GM23338 (cell line): ENCODE results near the gene HTR3B. TPM values are rescaled to one million over a fixed set of nuclear protein-coding genes. Genes with fewer than 3 reads are reported as not detected.

Source experiments
- ATAC-seq: fragments of 200-7000 bp; cut with Tn5 transposase; 3 replicates; pipeline ENCODE4 v1.9.1; 2020
- DNase-seq: peaks from one replicate; pipeline ENCODE4 v3.0.0-alpha.2; 2015; ENCODE audit warnings: low spot score
- H2AFZ ChIP-seq: fragments of 200-600 bp; sonication (generic); 2 replicates; pipeline ENCODE4 v1.8.0; 2016; ENCODE audit warnings: antibody characterized with exemption, mild to moderate bottlenecking, moderate library complexity
- H3F3A ChIP-seq: fragments of 200-600 bp; sonication (generic); replicated peaks from 2 replicates; pipeline ENCODE4 v1.8.0; 2017; ENCODE audit warnings: antibody characterized with exemption, mixed run types, low read depth
- H3K27ac ChIP-seq: fragments of 200-600 bp; sonication (generic); 2 replicates; pipeline ENCODE4 v1.6.1; 2016; ENCODE audit warnings: low read depth
- H3K27me3 ChIP-seq: fragments of 200-600 bp; sonication (generic); 2 replicates; pipeline ENCODE4 v1.8.0; 2016; ENCODE audit warnings: mild to moderate bottlenecking, mixed run types, moderate library complexity; ENCODE audit not compliant: insufficient read depth
- H3K36me3 ChIP-seq: fragments of 200-600 bp; sonication (generic); 2 replicates; pipeline ENCODE4 v1.8.0; 2016; ENCODE audit warnings: mild to moderate bottlenecking; ENCODE audit not compliant: insufficient read depth
- H3K4me1 ChIP-seq: fragments of 200-600 bp; sonication (generic); 2 replicates; pipeline ENCODE4 v1.8.0; 2016; ENCODE audit warnings: mild to moderate bottlenecking, moderate library complexity; ENCODE audit not compliant: insufficient read depth
- H3K4me2 ChIP-seq: fragments of 200-600 bp; sonication (generic); 2 replicates; pipeline ENCODE4 v1.7.1; 2017; ENCODE audit warnings: mixed run types
- H3K4me3 ChIP-seq: fragments of 200-600 bp; sonication (generic); 2 replicates; pipeline ENCODE4 v1.6.1; 2016; ENCODE audit warnings: mixed run types
- H3K79me2 ChIP-seq: fragments of 200-600 bp; sonication (generic); replicated peaks from 2 replicates; pipeline ENCODE4 v1.8.0; 2017; ENCODE audit warnings: mild to moderate bottlenecking; ENCODE audit not compliant: insufficient read depth
- H3K9me2 ChIP-seq: fragments of 200-600 bp; sonication (generic); 2 replicates; pipeline ENCODE4 v1.8.0; 2017; ENCODE audit not compliant: insufficient read depth
- H4K20me1 ChIP-seq: fragments of 200-600 bp; sonication (generic); replicated peaks from 2 replicates; pipeline ENCODE4 v1.8.0; 2017; ENCODE audit warnings: mild to moderate bottlenecking; ENCODE audit not compliant: insufficient read depth
- H3K27ac Mint-ChIP-seq: 2 replicates; pipeline ENCODE4 v1.8.0; 2020; ENCODE audit warnings: inconsistent platforms, mild to moderate bottlenecking, moderate library complexity, mixed read lengths
- H3K27me3 Mint-ChIP-seq: 3 replicates; pipeline ENCODE4 v1.8.0; 2022; ENCODE audit warnings: low read depth, mild to moderate bottlenecking, moderate library complexity, mixed read lengths, inconsistent platforms; ENCODE audit not compliant: insufficient read depth, poor library complexity
- H3K36me3 Mint-ChIP-seq: 3 replicates; pipeline ENCODE4 v1.8.0; 2021; ENCODE audit warnings: low read depth, mild to moderate bottlenecking, inconsistent platforms, moderate library complexity, mixed read lengths
- H3K4me1 Mint-ChIP-seq: 3 replicates; pipeline ENCODE4 v1.8.0; 2020; ENCODE audit warnings: mild to moderate bottlenecking, inconsistent platforms, mixed read lengths
- H3K4me3 Mint-ChIP-seq: 3 replicates; pipeline ENCODE4 v1.8.0; 2021; ENCODE audit warnings: moderate library complexity, mild to moderate bottlenecking, inconsistent platforms, mixed read lengths
- H3K9me3 Mint-ChIP-seq: 3 replicates; pipeline ENCODE4 v1.8.0; 2020; ENCODE audit warnings: moderate library complexity, mild to moderate bottlenecking, inconsistent platforms, mixed read lengths
- CREB1 ChIP-seq: fragments of 250-450 bp; sonication (Bioruptor Pico); IDR thresholded peaks from 2 replicates; pipeline ENCODE4 v1.5.0; 2020; ENCODE audit warnings: low read depth, mild to moderate bottlenecking, moderate library complexity
- ETS1 ChIP-seq: IDR thresholded peaks from 2 replicates; pipeline ENCODE4 v1.6.1; 2016; ENCODE audit warnings: antibody characterized with exemption
- EZH2 ChIP-seq: fragments of 200-600 bp; sonication (generic); IDR thresholded peaks from one replicate; pipeline ENCODE4 v1.8.0; 2017; ENCODE audit warnings: antibody characterized with exemption, mild to moderate bottlenecking, low read depth; ENCODE audit not compliant: unreplicated experiment
- EZH2phosphoT487 ChIP-seq: fragments of 200-600 bp; sonication (generic); IDR thresholded peaks from one replicate; pipeline ENCODE4 v1.8.1; 2018; ENCODE audit warnings: antibody characterized with exemption; ENCODE audit not compliant: unreplicated experiment
- JUNB ChIP-seq: IDR thresholded peaks from one replicate; pipeline ENCODE4 v1.6.1; 2016; ENCODE audit warnings: antibody characterized with exemption; ENCODE audit not compliant: unreplicated experiment
- NANOG ChIP-seq: IDR thresholded peaks from 2 replicates; pipeline ENCODE4 v1.6.1; 2016; ENCODE audit warnings: antibody characterized with exemption, borderline replicate concordance
- POLR2AphosphoS5 ChIP-seq: IDR thresholded peaks from 2 replicates; pipeline ENCODE4 v1.6.1; 2016; ENCODE audit warnings: antibody characterized with exemption, low read depth
- STAT1 ChIP-seq: IDR thresholded peaks from one replicate; pipeline ENCODE4 v1.6.1; 2016; ENCODE audit warnings: antibody characterized with exemption; ENCODE audit not compliant: unreplicated experiment
- ZNF114 ChIP-seq: fragments of 250-450 bp; sonication (Bioruptor Pico); IDR thresholded peaks from 2 replicates; pipeline ENCODE4 v1.5.0; 2020; ENCODE audit warnings: mild to moderate bottlenecking, moderate library complexity
- ZNF331 ChIP-seq: fragments of 250-450 bp; sonication (Bioruptor Pico); IDR thresholded peaks from 2 replicates; pipeline ENCODE4 v1.5.0; 2020; ENCODE audit warnings: low read depth, mild to moderate bottlenecking, moderate library complexity
- polyA plus RNA-seq: library from polyadenylated mRNA; unstranded; fragments of >200 nt; fragmentation: Nextera tagmentation; extraction: Ambion mirVana; gene quantifications from 2 replicates; pipeline ENCODE4 v1.2.1, GENCODE V29; 2016
- total RNA-seq: library from RNA; depleted of rRNA; stranded (reverse); fragments of >200 nt; shearing (Covaris generic); gene quantifications from 2 replicates; pipeline ENCODE4 v1.2.3, GENCODE V29; 2014
- TF ChIP-seq, protein P1 (sequence below): fragments of 250-450 bp; sonication (Bioruptor Pico); IDR thresholded peaks from 2 replicates; pipeline ENCODE4 v1.5.0; 2020; ENCODE audit warnings: mild to moderate bottlenecking, moderate library complexity
- TF ChIP-seq, protein P2 (sequence below), 2 experiments: fragments of 200-600 bp in 1 of 2; sonication (generic) in 1 of 2; conservative IDR thresholded peaks; 2 replicates each; pipeline versions ENCODE4 v1.5.1 to v1.6.1; 2016 to 2017; ENCODE audit warnings: antibody characterized with exemption in 2 of 2, low read depth in 2 of 2, mild to moderate bottlenecking in 2 of 2, moderate library complexity in 1 of 2
- TF ChIP-seq, protein P3 (sequence below): IDR thresholded peaks from one replicate; pipeline ENCODE4 v1.6.1; 2018; ENCODE audit warnings: antibody characterized with exemption; ENCODE audit not compliant: unreplicated experiment

HTR3B gene
- total and polyA plus RNA-seq, 2 experiments from 2014 or later = not detected

- no peaks in the 10 kb centered on the region for H3K27me3 ChIP-seq
- H3K4me3 Mint-ChIP-seq = no peak overlapping the region
- no peak overlapping the region for H3K27ac Mint-ChIP-seq
- no peaks in the 10 kb centered on the region for H3K9me2 ChIP-seq
- no peak overlapping the region for H3K4me2 ChIP-seq
- no peak for DNase-seq
- H2AFZ ChIP-seq = no peak overlapping the region
- TF ChIP-seq ETS1 = no peak
- no peak for TF ChIP-seq NANOG
- TF ChIP-seq, protein P1, sequence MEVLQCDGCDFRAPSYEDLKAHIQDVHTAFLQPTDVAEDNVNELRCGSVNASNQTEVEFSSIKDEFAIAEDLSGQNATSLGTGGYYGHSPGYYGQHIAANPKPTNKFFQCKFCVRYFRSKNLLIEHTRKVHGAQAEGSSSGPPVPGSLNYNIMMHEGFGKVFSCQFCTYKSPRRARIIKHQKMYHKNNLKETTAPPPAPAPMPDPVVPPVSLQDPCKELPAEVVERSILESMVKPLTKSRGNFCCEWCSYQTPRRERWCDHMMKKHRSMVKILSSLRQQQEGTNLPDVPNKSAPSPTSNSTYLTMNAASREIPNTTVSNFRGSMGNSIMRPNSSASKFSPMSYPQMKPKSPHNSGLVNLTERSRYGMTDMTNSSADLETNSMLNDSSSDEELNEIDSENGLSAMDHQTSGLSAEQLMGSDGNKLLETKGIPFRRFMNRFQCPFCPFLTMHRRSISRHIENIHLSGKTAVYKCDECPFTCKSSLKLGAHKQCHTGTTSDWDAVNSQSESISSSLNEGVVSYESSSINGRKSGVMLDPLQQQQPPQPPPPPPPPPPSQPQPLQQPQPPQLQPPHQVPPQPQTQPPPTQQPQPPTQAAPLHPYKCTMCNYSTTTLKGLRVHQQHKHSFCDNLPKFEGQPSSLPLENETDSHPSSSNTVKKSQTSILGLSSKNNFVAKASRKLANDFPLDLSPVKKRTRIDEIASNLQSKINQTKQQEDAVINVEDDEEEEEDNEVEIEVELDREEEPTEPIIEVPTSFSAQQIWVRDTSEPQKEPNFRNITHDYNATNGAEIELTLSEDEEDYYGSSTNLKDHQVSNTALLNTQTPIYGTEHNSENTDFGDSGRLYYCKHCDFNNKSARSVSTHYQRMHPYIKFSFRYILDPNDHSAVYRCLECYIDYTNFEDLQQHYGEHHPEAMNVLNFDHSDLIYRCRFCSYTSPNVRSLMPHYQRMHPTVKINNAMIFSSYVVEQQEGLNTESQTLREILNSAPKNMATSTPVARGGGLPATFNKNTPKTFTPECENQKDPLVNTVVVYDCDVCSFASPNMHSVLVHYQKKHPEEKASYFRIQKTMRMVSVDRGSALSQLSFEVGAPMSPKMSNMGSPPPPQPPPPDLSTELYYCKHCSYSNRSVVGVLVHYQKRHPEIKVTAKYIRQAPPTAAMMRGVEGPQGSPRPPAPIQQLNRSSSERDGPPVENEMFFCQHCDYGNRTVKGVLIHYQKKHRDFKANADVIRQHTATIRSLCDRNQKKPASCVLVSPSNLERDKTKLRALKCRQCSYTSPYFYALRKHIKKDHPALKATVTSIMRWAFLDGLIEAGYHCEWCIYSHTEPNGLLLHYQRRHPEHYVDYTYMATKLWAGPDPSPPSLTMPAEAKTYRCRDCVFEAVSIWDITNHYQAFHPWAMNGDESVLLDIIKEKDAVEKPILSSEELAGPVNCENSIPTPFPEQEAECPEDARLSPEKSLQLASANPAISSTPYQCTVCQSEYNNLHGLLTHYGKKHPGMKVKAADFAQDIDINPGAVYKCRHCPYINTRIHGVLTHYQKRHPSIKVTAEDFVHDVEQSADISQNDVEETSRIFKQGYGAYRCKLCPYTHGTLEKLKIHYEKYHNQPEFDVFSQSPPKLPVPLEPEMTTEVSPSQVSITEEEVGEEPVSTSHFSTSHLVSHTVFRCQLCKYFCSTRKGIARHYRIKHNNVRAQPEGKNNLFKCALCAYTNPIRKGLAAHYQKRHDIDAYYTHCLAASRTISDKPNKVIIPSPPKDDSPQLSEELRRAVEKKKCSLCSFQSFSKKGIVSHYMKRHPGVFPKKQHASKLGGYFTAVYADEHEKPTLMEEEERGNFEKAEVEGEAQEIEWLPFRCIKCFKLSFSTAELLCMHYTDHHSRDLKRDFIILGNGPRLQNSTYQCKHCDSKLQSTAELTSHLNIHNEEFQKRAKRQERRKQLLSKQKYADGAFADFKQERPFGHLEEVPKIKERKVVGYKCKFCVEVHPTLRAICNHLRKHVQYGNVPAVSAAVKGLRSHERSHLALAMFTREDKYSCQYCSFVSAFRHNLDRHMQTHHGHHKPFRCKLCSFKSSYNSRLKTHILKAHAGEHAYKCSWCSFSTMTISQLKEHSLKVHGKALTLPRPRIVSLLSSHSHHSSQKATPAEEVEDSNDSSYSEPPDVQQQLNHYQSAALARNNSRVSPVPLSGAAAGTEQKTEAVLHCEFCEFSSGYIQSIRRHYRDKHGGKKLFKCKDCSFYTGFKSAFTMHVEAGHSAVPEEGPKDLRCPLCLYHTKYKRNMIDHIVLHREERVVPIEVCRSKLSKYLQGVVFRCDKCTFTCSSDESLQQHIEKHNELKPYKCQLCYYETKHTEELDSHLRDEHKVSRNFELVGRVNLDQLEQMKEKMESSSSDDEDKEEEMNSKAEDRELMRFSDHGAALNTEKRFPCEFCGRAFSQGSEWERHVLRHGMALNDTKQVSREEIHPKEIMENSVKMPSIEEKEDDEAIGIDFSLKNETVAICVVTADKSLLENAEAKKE = no peak
- no peak for TF ChIP-seq POLR2AphosphoS5
- TF ChIP-seq EZH2phosphoT487 = no peak
- TF ChIP-seq, protein P2, sequence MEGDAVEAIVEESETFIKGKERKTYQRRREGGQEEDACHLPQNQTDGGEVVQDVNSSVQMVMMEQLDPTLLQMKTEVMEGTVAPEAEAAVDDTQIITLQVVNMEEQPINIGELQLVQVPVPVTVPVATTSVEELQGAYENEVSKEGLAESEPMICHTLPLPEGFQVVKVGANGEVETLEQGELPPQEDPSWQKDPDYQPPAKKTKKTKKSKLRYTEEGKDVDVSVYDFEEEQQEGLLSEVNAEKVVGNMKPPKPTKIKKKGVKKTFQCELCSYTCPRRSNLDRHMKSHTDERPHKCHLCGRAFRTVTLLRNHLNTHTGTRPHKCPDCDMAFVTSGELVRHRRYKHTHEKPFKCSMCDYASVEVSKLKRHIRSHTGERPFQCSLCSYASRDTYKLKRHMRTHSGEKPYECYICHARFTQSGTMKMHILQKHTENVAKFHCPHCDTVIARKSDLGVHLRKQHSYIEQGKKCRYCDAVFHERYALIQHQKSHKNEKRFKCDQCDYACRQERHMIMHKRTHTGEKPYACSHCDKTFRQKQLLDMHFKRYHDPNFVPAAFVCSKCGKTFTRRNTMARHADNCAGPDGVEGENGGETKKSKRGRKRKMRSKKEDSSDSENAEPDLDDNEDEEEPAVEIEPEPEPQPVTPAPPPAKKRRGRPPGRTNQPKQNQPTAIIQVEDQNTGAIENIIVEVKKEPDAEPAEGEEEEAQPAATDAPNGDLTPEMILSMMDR (conservative IDR thresholded peaks at IDR 0.05; ENCODE audit: low read depth in 2 of 2) = no peak
- no peak for TF ChIP-seq STAT1
- TF ChIP-seq JUNB = no peak
- no peak for TF ChIP-seq CREB1 (CRISPR knock-in tag)
- TF ChIP-seq EZH2 = no peak
- TF ChIP-seq, protein P3, sequence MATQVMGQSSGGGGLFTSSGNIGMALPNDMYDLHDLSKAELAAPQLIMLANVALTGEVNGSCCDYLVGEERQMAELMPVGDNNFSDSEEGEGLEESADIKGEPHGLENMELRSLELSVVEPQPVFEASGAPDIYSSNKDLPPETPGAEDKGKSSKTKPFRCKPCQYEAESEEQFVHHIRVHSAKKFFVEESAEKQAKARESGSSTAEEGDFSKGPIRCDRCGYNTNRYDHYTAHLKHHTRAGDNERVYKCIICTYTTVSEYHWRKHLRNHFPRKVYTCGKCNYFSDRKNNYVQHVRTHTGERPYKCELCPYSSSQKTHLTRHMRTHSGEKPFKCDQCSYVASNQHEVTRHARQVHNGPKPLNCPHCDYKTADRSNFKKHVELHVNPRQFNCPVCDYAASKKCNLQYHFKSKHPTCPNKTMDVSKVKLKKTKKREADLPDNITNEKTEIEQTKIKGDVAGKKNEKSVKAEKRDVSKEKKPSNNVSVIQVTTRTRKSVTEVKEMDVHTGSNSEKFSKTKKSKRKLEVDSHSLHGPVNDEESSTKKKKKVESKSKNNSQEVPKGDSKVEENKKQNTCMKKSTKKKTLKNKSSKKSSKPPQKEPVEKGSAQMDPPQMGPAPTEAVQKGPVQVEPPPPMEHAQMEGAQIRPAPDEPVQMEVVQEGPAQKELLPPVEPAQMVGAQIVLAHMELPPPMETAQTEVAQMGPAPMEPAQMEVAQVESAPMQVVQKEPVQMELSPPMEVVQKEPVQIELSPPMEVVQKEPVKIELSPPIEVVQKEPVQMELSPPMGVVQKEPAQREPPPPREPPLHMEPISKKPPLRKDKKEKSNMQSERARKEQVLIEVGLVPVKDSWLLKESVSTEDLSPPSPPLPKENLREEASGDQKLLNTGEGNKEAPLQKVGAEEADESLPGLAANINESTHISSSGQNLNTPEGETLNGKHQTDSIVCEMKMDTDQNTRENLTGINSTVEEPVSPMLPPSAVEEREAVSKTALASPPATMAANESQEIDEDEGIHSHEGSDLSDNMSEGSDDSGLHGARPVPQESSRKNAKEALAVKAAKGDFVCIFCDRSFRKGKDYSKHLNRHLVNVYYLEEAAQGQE = no peak
- TF ChIP-seq ZNF331 (CRISPR knock-in tag) = no peak
- TF ChIP-seq ZNF114 (CRISPR knock-in tag) = no peak
- no peaks in the 10 kb centered on the region for H3K9me3 Mint-ChIP-seq
- ATAC-seq = no peak
- H3K36me3 Mint-ChIP-seq = no peaks in the 10 kb centered on the region
- H3K27me3 Mint-ChIP-seq = peaks cover 4% of the 10 kb centered on the region
- H3K79me2 ChIP-seq = no peaks in the 10 kb centered on the region
- peaks cover 13% of the 10 kb centered on the region for H3K4me1 ChIP-seq
- H3K36me3 ChIP-seq = no peaks in the 10 kb centered on the region
- H3F3A ChIP-seq = no peaks in the 10 kb centered on the region
- H3K27ac ChIP-seq = no peak overlapping the region
- H3K4me1 Mint-ChIP-seq = peaks cover 8% of the 10 kb centered on the region
- no peaks in the 10 kb centered on the region for H4K20me1 ChIP-seq
- no peak overlapping the region for H3K4me3 ChIP-seq
These were observed 33.3 kb downstream of the HTR3B start for GRCh38 chr11:113937918-113938317.
